CD14-positive monocyte (primary cell): ENCODE data around the gene FOXO6. TPM values are rescaled to one million over a fixed set of nuclear protein-coding genes. Genes with fewer than 3 reads are reported as not detected.

Experiments used
- DNase-seq, 3 donors: peaks; one replicate each; pipeline ENCODE4 v3.0.0-alpha.2; 2011 to 2022
- H2AFZ ChIP-seq: 2 replicates; pipeline ENCODE4 v1.6.0; 2012; ENCODE audit warnings: mild to moderate bottlenecking, low read depth, low read length, inconsistent platforms; ENCODE audit not compliant: insufficient read depth, poor library complexity, severe bottlenecking
- H3K27ac ChIP-seq, 2 donors: 1 replicate in 1 of 2; 2 replicates in 1 of 2; pipeline ENCODE4 v1.5.1; 2012 to 2013; ENCODE audit warnings: low read length in 2 of 2, control low read depth in 1 of 2, inconsistent platforms in 1 of 2, low read depth in 1 of 2, mild to moderate bottlenecking in 1 of 2
- H3K27me3 ChIP-seq, 2 donors: one replicate each; pipeline versions ENCODE4 v1.6.0 to v1.6.1; 2011 to 2013; ENCODE audit warnings: low read length in 2 of 2; ENCODE audit not compliant: control insufficient read depth in 2 of 2, insufficient read depth in 2 of 2
- H3K36me3 ChIP-seq, 2 donors: replicated peaks in 1 of 2; 1 replicate in 1 of 2; 2 replicates in 1 of 2; pipeline versions ENCODE4 v1.5.1 to v1.6.1; 2012 to 2013; ENCODE audit warnings: low read length in 2 of 2, control low read depth in 1 of 2, inconsistent platforms in 1 of 2, mild to moderate bottlenecking in 1 of 2; ENCODE audit not compliant: insufficient read depth in 2 of 2, control insufficient read depth in 1 of 2
- H3K4me1 ChIP-seq, 2 donors: 1 replicate in 1 of 2; 2 replicates in 1 of 2; pipeline versions ENCODE4 v1.5.1 to v1.6.1; 2012 to 2013; ENCODE audit warnings: low read length in 2 of 2, control low read depth in 1 of 2, inconsistent platforms in 1 of 2, mild to moderate bottlenecking in 1 of 2, moderate library complexity in 1 of 2; ENCODE audit not compliant: insufficient read depth in 2 of 2, control insufficient read depth in 1 of 2
- H3K4me2 ChIP-seq: replicated peaks from 2 replicates; pipeline ENCODE3; 2012; ENCODE audit warnings: low read length, moderate library complexity, mild to moderate bottlenecking; ENCODE audit not compliant: poor library complexity, severe bottlenecking; ENCODE audit errors: extremely low read depth
- H3K4me3 ChIP-seq, 3 experiments: fragments of 200-600 bp in 1 of 3; sonication (generic) in 1 of 3; replicated peaks in 1 of 3; 1 replicate in 2 of 3; 2 replicates in 1 of 3; pipeline ENCODE4 v1.5.1; 2011 to 2013; ENCODE audit warnings: low read length in 3 of 3, mild to moderate bottlenecking in 3 of 3, control low read depth in 2 of 3, low read depth in 2 of 3, inconsistent platforms in 1 of 3, moderate library complexity in 1 of 3
- H3K79me2 ChIP-seq: 2 replicates; pipeline ENCODE4 v1.6.0; 2012; ENCODE audit warnings: mild to moderate bottlenecking, control low read depth, inconsistent platforms, low read length, moderate library complexity; ENCODE audit not compliant: insufficient read depth
- H3K9ac ChIP-seq: 2 replicates; pipeline ENCODE4 v1.6.0; 2017; ENCODE audit warnings: low read length, mild to moderate bottlenecking; ENCODE audit not compliant: insufficient read depth, poor library complexity, severe bottlenecking
- H3K9me3 ChIP-seq, 2 donors: replicated peaks in 1 of 2; 1 replicate in 1 of 2; 2 replicates in 1 of 2; pipeline versions ENCODE4 v1.5.1 to v1.6.1; 2012 to 2013; ENCODE audit warnings: low read length in 2 of 2, control low read depth in 1 of 2; ENCODE audit not compliant: control insufficient read depth in 1 of 2, insufficient read depth in 1 of 2
- H4K20me1 ChIP-seq: 2 replicates; pipeline ENCODE4 v1.6.0; 2012; ENCODE audit warnings: mild to moderate bottlenecking, low read length, control low read depth, moderate library complexity; ENCODE audit not compliant: insufficient read depth
- H3K27ac Mint-ChIP-seq, 7 donors: one replicate each; pipeline ENCODE4 v1.8.0; 2020; ENCODE audit warnings: mild to moderate bottlenecking in 7 of 7, mixed read lengths in 7 of 7, moderate library complexity in 6 of 7, inconsistent platforms in 2 of 7
- H3K27me3 Mint-ChIP-seq, 3 donors: one replicate each; pipeline ENCODE4 v1.8.0; 2021 to 2022; ENCODE audit warnings: low read depth in 3 of 3, mild to moderate bottlenecking in 3 of 3, mixed read lengths in 3 of 3, moderate library complexity in 3 of 3, inconsistent platforms in 1 of 3
- H3K36me3 Mint-ChIP-seq, 2 donors: one replicate each; pipeline ENCODE4 v1.8.0; 2020; ENCODE audit warnings: mixed read lengths in 2 of 2, inconsistent platforms in 1 of 2, mild to moderate bottlenecking in 1 of 2
- H3K4me1 Mint-ChIP-seq: one replicate; pipeline ENCODE4 v1.8.0; 2020; ENCODE audit warnings: mild to moderate bottlenecking, mixed read lengths
- H3K4me3 Mint-ChIP-seq, 2 donors: one replicate each; pipeline ENCODE4 v1.8.0; 2020; ENCODE audit warnings: mild to moderate bottlenecking in 2 of 2, mixed read lengths in 2 of 2, moderate library complexity in 1 of 2
- H3K9me3 Mint-ChIP-seq, 7 donors: one replicate each; pipeline ENCODE4 v1.8.0; 2020 to 2022; ENCODE audit warnings: mixed read lengths in 7 of 7, mild to moderate bottlenecking in 6 of 7, moderate library complexity in 6 of 7, inconsistent platforms in 2 of 7
- WGBS: methylation state at CpG from one replicate; pipeline ENCODE4 v1.1.5; 2013; ENCODE audit warnings: missing lambda C conversion rate; ENCODE audit not compliant: insufficient coverage; 5-methylcytosine and 5-hydroxymethylcytosine counted together
- intact Hi-C, 2 donors: fragments of 100-400 bp; cut with micrococcal nuclease; formaldehyde crosslinking; loops; one replicate each; pipeline versions ENCODE4 v1.15.0 to v1.15.1; 2023
- polyA plus RNA-seq, 3 donors: library from polyadenylated mRNA; depleted of rRNA in 1 of 3; unstranded in 2 of 3; stranded (reverse) in 1 of 3; fragments of 300-500 nt in 2 of 3; fragments of >200 nt in 1 of 3; fragmentation: Illumina TruSeq in 2 of 3; gene quantifications; 1 replicate in 2 of 3; 2 replicates in 1 of 3; pipeline ENCODE4 v1.2.3, GENCODE V29; 2012 to 2021
- TF ChIP-seq, protein P1 (sequence below): fragments of 200-600 bp; IDR thresholded peaks from one replicate; pipeline ENCODE4 v1.8.0; 2022; ENCODE audit warnings: antibody characterized with exemption, mild to moderate bottlenecking

Gene FOXO6
- polyA plus RNA-seq, 3 donors = 0.05 TPM; not detected in 2

DNA sequence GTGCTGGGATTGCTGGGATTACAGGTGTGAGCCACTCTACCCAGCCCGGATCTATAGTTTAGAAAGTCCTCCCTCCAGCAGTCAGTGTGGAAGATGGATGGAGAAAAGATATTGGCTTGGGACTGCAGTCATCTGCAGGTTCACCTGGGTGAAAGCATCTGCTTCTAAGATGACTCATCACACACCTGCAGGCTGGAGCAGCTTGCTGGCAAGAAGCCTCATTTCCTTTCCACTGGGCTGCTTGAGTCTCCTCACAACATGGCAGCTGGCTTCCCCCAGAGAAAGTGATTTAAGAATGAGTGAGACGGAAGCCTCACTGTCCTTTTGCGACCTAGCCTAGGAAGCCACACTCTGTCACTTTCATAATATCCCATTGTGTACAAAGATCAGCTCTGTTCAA, 50.0 kb downstream of the FOXO6 start:
- Histone ChIP-seq H3K4me3 (no peak overlapping the region), H3K9me3 (peaks cover 0 to 7% of the 10 kb centered on the region in 2 donors), H3K36me3 (no peaks in the 10 kb centered on the region), H3K4me2 (no peak overlapping the region), H3K27ac (no peak overlapping the region), H3K27me3 (peaks cover 0 to 6% of the 10 kb centered on the region in 2 donors), H3K79me2 (no peaks in the 10 kb centered on the region), H3K9ac (no peak overlapping the region), H3K4me1 (no peaks in the 10 kb centered on the region), H4K20me1 (no peaks in the 10 kb centered on the region), H2AFZ (no peak overlapping the region)
- TF ChIP-seq, protein P1, sequence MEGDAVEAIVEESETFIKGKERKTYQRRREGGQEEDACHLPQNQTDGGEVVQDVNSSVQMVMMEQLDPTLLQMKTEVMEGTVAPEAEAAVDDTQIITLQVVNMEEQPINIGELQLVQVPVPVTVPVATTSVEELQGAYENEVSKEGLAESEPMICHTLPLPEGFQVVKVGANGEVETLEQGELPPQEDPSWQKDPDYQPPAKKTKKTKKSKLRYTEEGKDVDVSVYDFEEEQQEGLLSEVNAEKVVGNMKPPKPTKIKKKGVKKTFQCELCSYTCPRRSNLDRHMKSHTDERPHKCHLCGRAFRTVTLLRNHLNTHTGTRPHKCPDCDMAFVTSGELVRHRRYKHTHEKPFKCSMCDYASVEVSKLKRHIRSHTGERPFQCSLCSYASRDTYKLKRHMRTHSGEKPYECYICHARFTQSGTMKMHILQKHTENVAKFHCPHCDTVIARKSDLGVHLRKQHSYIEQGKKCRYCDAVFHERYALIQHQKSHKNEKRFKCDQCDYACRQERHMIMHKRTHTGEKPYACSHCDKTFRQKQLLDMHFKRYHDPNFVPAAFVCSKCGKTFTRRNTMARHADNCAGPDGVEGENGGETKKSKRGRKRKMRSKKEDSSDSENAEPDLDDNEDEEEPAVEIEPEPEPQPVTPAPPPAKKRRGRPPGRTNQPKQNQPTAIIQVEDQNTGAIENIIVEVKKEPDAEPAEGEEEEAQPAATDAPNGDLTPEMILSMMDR = no peak
- intact Hi-C loops = no loop called here
- DNase-seq = no peak
- H3K27me3 Mint-ChIP-seq = peaks cover 12 to 24% (median 18%) of the 10 kb centered on the region in 3 donors
- no peak overlapping the region for H3K27ac Mint-ChIP-seq
- 100% methylated on average over 1 of the region's 3 CpGs for WGBS
- H3K9me3 Mint-ChIP-seq = peaks cover 0 to 8% (median 5%) of the 10 kb centered on the region in 7 donors
- no peak overlapping the region for H3K4me3 Mint-ChIP-seq
- no peaks in the 10 kb centered on the region for H3K36me3 Mint-ChIP-seq
- H3K4me1 Mint-ChIP-seq = no peaks in the 10 kb centered on the region

DNA sequence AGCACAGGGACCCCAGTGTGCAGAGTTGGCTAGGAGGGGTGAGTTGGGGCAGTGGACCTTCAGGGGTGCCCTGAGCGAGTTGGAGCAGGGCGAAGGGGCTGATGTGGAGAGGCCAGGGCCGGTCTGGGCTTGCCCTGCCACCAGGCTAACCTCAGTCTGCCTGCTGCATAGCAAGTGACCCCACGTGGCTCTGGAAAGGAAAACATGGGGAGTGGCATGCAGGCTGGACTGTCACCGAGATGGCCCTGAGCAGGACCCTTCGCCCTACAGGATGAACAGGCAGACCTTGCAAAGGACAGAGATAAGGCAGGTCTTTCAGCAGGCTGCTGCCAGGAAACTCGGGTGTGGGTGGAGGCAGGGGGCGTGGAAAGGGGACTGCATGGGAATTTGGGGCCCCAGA, 51.5 kb downstream of the FOXO6 start:
- no peak overlapping the region for H3K4me3 ChIP-seq
- no peak overlapping the region for H3K4me3 Mint-ChIP-seq
- H3K4me2 ChIP-seq = no peak overlapping the region
- H3K27ac Mint-ChIP-seq = peak overlapping the region in 1 of 7 donors; percentile 70
- H3K36me3 Mint-ChIP-seq = no peaks in the 10 kb centered on the region
- no peaks in the 10 kb centered on the region for H3K36me3 ChIP-seq
- peaks cover 0 to 7% of the 10 kb centered on the region in 2 donors for H3K9me3 ChIP-seq
- 69% methylated on average over 6 of the region's 8 CpGs for WGBS
- H3K27me3 Mint-ChIP-seq = peaks cover 16 to 23% (median 18%) of the 10 kb centered on the region in 3 donors
- peaks cover 4 to 7% of the 10 kb centered on the region in 2 donors for H3K4me1 ChIP-seq
- peaks cover 0 to 6% of the 10 kb centered on the region in 2 donors for H3K27me3 ChIP-seq
- no peak overlapping the region for H2AFZ ChIP-seq
- no peaks in the 10 kb centered on the region for H4K20me1 ChIP-seq
- H3K9ac ChIP-seq = no peak overlapping the region
- TF ChIP-seq, protein P1 = no peak
- peaks cover 8% of the 10 kb centered on the region for H3K4me1 Mint-ChIP-seq
- DNase-seq = no peak
- peaks cover 0 to 8% (median 5%) of the 10 kb centered on the region in 7 donors for H3K9me3 Mint-ChIP-seq
- H3K27ac ChIP-seq = no peak overlapping the region
- intact Hi-C loops = no loop called here
- H3K79me2 ChIP-seq = no peaks in the 10 kb centered on the region
